HG03571 (cell line): Measurements from ENCODE around the gene PADI3.

Experiments
- ATAC-seq: cut with Tn5 transposase; IDR thresholded peaks from one replicate; pipeline ENCODE4 v1.9.1; 2021; ENCODE audit not compliant: unreplicated experiment

PADI3 gene

DNA sequence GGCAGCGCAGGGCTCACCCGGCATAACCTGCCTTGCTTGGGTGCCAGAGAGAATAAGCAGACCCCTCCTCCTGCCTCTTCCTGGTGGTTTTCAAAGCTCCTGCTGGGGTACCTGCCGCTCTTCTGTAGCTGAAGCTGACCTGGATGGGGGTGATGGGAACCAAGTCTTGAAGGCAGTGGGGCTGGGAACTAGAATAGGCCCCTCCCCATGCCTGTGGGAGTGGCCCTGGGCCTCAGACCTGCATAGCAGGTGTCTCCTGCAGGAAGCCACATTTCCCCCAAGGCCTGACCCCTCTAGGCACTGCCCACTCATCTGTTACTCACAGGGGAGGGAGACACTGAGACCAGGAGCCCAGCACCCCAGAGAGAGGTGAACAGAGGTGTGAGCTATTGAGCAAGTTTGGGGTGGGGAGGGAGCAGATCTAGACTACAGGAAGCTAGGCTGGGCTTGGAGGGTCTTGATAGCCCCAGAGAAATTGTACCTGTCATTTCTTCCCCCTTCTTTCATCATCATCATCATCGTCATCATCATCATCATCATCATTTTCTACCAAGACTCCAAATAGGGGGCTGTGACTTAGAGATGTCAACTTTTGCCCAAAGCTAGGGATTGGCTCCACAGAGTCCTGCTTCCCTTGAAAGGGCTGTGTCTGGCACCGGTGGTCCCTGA lies 33.9 kb upstream of the PADI3 start:
- ATAC-seq: no peak

DNA sequence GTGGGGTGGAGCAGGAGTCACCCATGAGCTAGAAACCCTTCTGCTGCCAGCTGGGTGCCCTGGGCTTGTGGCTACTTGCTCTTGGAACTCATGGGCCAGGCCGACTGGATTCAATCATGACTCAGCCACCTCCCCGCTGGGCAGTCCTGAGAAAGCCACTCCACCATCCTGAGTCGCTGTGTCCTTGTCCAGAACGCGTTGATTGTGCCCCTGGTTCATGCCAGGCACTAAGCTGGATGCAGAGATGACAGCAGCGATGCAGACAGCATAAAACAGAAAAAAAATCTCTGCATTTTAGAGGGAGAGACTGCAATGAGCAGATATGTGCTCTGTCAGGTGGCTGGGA lies 33.4 kb upstream of the PADI3 start:
- ATAC-seq: no peak

GRCh38 chr1:17216078-17216477 lies 32.8 kb upstream of the PADI3 start:
- ATAC-seq: no peak

DNA sequence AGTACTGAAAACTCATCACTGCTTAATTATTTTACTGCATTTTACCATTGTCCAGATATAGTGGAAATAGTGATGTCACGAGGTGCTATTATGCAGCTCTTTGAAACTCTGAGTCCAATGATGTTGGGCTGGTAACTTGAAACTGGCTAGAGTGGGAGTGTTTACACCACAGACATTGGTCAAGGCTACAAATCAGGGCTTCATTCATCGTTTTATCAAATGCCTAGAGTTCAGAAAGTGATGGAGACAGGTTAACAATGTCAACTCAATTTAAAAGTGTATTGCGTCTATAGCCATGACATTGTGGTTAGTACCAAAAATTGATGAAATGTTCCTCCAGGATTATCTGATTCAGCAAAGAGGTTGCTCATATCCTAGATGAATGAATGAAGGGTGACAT lies 31.3 kb upstream of the PADI3 start:
- ATAC-seq: no peak

GRCh38 chr1:17218939-17219338 lies 30.0 kb upstream of the PADI3 start:
- ATAC-seq: no peak

- ATAC-seq: no peak
Measured at GRCh38 chr1:17220287-17220686, 28.6 kb upstream of the PADI3 start.

DNA sequence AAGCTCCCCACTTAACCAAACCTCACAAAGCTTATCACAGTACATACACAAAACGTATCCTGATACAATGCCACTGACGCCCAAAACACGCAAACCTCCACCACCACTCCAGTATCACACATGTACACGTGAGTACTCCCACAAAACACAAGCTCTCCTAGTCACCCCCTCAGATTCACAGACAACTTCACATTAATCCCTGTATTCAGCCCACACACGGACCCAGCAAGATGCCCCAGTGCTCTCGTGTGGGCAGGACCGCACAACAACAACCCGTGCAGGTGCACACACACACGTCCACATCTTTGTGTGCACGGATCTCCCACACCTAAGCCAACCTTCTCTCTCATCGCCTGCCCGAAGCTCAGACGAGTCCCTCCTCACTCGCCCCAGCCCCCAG lies 26.3 kb upstream of the PADI3 start:
- ATAC-seq: no peak

GRCh38 chr1:17224434-17224833 lies 24.5 kb upstream of the PADI3 start:
- no peak for ATAC-seq

DNA sequence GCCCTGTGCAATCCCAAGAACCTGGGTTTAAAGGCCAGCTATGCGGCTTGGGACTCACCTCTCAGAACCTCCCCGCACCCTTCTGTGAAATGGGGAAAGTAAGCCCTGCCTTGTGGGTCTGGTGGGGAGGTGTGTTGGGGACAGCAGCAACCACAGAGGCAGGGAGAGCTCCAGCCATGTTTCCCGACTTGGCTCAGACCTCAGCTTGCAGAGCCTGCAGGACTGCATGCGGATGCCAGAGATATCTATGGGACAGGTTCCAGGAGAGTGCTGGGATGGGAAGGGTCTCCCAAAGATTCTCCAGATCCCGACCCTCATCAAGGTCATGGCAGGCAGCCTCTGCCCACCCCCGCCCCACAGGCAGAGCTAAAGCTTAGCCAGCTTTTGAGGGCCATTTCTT lies 23.8 kb upstream of the PADI3 start:
- no peak for ATAC-seq

GRCh38 chr1:17227358-17227915 lies 21.5 kb upstream of the PADI3 start:
- no peak for ATAC-seq

GRCh38 chr1:17228619-17229018 lies 20.3 kb upstream of the PADI3 start:
- no peak for ATAC-seq

DNA sequence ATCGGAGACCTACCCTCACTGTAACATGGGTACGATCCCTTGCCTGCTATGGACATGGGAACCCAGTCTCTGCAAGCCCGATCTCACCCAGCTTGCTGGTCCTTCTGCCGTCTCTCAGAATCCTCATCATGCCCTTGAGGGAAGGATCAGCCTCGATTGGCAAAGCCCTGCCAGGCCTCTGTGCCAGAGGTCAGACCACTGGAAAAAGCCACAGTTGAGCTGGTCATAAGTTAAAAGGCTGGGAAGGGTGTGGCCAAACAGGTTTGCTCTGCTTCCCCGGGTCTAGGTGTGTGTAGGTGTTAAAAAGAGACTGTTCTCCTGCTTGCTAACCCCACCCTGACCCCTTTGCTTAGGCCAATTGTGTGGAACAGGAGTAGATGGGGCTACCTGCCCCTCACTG lies 19.5 kb upstream of the PADI3 start:
- no peak for ATAC-seq

DNA sequence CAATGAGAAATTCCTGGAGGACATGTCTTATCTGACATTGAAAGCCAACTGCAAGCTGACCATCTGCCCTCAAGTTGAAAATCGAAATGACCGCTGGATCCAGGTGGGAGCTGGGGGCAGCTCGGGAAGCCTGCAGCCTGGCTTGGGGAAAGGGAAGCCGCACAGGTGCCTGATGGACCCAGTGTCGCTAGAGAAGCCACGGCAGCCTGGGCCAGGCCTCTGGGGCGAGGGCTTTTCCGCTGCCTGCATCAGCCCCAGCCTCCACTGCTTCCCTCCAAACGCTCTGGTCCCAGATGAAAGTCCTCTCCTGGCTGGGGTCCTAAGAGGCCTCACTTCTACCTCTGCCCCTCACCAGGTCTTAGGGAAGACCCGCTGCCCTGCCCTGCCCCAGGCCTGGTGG lies 18.8 kb upstream of the PADI3 start:
- no peak for ATAC-seq

DNA sequence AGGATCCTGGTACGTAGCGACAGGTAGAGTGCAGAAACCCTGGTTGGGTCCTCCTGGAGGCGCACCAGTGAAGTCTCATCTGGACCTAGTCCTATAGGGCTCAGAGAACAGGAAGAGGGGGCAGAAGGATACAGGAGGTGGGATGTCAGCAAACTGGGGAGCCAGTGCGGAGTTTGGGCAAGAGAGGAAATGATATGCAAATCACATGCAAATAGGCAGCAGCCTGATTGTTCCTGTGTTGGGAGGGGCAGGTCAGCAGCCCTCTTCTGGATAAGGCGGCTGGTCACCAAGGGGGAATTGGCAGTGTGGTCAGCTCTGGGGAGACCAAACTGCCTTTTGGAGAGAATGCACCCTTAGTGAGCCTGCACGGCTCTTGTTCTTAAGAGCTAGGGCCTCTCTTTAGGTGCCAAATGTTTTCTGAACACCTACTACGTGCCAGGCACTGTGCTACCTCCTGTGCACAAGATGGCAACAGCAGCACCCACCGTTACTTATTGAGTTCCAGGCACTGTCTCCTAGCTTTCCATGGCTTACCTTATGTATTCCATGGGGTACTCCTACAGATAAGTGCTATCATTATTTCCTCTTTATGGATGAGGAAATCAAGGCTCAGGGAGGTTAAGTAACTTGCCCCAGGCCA lies 18.1 kb upstream of the PADI3 start:
- no peak for ATAC-seq

GRCh38 chr1:17232759-17233661 lies 15.9 kb upstream of the PADI3 start:
- ATAC-seq: no peak

- ATAC-seq: no peak
Measured at GRCh38 chr1:17233675-17234320, 15.1 kb upstream of the PADI3 start.

DNA sequence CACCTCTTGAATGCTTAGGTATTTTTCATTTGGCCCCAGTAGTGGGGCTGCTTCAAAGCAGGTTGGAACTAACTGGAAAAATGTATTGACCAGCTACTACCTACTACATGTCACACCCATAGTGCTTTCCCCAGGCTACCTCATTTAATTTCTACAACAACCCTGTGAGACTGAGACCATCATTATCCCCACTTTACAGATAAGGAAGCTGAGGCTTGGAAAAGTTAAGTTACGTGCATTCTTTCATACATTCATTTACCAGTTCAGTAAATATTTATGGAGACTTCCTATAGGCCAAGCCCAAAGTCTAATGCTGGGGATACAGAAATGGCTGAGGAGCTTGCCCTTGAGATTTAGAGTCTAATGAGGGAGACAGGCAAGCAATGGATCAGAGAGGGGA lies 14.5 kb upstream of the PADI3 start:
- no peak for ATAC-seq

GRCh38 chr1:17235135-17235885 lies 13.6 kb upstream of the PADI3 start:
- ATAC-seq: no peak

DNA sequence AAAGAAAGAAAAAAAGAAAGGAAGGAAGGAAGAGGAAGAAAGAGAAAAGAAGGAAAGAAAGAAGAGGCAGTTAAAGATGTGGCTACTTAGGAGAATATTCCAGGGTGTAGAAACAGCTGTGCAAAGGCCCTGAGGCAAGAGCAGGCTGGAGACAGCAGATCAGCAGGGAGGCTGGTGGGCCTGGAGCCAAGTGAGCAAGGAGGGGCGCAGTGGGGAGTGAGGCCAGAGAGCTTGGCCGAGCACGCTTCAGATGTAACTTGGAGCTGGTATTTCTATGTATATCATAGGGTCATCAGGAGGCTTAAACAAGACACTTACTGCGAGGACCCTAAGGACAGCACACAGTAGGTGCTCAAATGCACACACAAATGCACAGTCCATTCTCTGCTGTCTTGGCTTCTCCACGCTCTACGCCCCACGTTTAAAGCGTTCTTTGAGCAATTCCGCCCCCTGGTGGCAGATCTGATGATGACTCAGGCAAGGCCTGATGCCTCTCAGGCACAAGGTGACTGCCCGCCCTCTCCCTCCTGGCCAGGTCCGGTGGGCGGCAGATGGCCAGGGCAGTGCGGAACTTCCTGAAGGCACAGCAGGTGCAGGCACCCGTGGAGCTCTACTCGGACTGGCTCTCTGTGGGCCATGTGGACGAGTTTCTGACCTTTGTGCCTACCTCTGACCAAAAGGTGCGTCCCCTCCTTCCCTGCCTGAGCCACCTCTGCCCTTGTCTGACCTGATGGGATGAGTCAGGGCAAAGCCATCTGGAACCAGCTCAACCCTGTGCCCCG lies 11.9 kb upstream of the PADI3 start:
- no peak for ATAC-seq

DNA sequence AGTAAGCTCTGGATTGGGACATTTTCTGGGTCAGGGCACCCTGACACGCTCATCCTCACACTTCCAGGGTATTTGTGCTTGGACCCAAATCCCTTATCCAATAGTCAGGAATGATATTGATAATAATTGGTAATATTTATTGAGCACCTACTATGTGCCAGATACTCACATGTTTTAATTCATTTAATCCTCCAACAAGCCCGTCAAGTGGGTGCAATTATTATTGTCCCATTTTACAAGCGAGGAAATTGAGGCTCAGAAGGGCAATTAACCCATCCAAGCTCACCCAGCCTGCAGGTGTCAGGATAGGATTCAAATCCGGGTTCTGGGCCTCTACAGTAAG lies 11.4 kb upstream of the PADI3 start:
- ATAC-seq: no peak
